GM19099 (cell line): ENCODE results near the gene CD47.

Source experiments
- POLR2A ChIP-seq: IDR thresholded peaks from 3 replicates; pipeline ENCODE4 v1.6.1; 2011; ENCODE audit warnings: low read depth; ENCODE audit not compliant: insufficient read length; ENCODE audit errors: extremely low read depth

CD47 gene

DNA sequence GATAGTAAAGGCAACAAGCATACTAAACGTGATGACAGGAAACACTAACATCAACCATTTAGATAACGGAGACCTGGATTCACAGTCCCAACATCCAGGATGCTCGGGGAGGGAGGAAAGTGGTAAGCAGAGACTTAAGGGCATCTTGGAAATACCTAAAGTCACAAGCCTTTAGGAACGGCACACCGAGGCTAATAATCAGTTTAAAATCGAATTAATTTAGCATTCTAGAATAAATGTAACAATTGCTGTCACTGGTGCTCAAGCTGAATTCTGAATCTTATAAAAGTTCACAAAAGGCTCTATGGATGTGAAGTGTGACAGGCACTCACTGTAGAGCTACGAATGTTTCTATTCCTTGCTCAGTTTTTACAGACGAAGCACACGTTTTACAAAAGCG, 1.3 kb downstream of the CD47 start:
- no peak for TF ChIP-seq POLR2A

DNA sequence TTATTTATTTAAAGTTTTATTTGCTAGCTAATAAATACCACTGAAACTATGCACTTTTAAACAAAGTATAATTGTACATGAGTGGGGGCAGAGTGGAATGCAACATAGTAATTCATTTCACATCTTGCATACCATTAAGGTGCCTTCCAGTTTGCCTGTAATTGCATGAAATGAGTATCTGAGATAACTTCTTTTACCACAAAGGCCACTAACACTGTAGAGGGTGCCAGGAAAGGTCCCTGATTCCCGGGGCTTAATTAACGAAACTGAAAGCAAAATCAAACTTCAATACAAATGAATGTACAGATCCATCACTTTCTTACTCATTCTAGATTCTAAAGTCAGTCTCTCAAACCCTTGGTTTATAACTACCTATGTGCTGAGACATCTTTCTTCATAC, 2.1 kb downstream of the CD47 start:
- TF ChIP-seq POLR2A: no peak

DNA sequence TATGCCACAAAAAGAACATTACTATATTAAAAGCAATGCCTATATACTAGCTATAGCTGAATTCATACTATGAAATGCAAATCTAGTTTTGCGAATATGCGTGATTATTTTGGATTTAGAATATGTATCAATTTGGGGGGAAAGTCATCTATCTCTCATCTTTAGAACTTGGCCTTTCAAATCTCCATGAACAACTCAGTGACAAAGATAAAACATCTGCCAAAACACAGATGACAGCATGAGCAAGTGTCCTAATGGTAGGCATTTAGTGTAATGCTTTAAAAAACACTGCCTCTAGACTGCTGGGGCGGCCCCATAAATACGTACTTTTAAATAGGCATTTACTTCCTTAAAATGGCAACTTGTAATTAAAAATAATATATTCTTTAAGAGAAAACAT, 2.7 kb downstream of the CD47 start:
- TF ChIP-seq POLR2A: no peak

DNA sequence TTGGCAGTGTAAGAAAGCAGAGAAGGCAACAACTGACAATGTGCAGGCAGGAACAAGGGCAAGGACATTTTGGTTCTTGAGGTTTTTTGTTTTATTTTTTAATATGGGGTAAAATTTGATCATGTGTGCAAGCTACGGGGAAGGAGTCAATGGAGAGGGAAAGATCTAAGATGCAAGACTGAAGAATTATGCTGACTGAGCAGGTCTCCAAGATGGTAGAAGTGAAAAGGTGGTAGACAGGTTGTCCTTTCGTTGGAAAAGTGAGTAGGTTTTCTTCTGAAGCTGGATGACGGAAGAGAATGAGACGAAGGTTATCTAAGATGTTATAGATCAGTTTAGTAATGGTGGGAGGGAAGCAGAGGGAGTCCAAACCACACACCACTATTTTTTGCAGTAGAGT, 4.2 kb downstream of the CD47 start:
- TF ChIP-seq POLR2A: no peak

DNA sequence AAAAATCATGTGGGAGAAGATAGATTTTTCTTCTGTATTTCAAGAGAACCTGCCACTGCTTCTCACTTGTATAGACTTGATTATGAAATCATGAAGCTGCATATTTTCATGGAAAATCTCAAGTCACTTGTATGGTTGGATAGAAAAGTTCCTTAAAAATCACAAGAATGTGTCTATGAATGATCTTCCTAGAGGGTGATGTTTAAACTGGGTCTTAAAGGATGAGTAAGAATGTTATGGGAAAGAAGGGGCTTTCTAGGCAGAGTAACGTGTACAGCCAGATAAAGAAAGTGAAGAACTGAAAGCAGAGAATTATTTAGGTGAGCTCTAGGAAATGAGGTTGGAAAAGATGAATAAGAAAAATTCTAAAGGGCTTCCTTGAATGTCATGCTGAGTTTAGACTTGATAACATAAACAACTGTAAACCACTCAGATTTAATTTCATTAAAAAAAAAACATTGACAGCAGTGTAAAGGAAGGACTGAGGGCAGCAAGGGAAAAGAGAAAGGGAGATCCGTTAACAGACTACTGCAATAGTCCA, 5.0 kb downstream of the CD47 start:
- no peak for TF ChIP-seq POLR2A

DNA sequence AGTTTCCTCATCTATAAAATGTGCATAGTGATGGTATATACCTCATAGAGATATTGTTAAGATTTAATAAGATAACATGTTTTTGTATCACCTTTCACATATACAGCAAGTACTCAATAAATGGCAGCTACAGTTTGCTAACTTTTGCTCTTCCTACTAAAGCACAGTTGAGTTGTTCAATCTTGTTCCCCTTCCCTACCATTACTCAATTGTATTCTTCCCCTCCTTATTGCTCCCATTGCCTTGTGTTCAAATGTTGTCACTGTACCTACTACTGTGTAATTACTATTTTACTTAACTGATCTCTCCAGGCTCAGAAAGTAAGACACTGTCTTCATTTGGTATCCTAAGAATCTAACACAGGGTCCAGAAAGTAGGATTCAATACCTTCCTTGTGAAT, 5.5 kb downstream of the CD47 start:
- TF ChIP-seq POLR2A: no peak

DNA sequence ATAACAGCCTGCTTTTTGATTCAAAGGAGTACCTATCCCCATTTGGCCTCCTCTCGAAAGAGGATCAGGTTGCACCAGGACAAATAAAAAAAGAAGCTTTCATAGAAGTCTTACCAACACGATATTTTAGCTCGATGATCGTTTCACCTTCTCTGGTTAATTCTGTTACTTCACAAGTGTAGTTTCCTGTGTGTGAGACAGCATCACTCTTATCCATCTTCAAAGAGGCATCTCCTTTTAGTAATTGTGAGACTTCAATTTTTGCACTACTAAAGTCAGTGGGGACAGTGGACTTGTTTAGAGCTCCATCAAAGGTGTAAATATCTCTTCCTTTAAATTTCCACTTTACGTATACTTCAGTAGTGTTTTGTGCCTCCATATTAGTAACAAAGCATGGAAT, 11.0 kb downstream of the CD47 start:
- no peak for TF ChIP-seq POLR2A

DNA sequence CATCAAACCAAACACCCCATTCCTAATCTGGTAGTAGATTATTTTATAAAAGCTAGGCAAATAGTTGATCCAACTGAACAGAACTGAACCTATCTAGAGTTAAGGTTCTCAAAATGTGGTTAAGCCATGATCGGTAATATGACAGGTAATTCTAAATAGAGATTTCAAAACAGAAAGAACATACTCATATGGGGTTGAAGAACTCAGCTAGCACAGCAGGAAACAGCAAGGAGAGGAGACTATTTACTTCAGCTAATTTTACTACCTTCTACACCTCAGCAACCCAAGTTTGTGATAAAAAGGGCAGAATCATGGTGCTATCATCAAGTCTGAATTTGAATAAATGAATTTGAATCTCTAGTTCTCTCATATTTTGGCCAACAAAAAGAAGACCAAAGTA, 11.8 kb downstream of the CD47 start:
- TF ChIP-seq POLR2A: no peak

DNA sequence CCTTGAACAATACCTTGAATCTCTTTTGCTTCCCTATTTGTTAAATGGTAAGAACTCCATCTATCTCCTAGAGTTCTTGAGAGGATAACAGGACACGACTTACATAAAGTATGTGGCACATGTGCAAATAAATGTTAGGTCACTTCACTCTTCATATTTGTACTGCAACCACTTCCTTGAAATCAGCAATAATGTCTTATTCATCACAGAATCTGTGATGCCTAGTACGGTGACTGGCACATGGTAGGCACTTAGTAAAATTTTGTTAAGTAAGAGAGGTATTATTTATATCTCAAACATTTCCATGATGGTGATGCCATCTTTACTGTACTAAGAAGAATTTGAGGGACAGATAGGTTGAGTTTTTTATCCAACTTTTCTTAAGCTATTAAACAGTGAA, 14.3 kb downstream of the CD47 start:
- TF ChIP-seq POLR2A: no peak

DNA sequence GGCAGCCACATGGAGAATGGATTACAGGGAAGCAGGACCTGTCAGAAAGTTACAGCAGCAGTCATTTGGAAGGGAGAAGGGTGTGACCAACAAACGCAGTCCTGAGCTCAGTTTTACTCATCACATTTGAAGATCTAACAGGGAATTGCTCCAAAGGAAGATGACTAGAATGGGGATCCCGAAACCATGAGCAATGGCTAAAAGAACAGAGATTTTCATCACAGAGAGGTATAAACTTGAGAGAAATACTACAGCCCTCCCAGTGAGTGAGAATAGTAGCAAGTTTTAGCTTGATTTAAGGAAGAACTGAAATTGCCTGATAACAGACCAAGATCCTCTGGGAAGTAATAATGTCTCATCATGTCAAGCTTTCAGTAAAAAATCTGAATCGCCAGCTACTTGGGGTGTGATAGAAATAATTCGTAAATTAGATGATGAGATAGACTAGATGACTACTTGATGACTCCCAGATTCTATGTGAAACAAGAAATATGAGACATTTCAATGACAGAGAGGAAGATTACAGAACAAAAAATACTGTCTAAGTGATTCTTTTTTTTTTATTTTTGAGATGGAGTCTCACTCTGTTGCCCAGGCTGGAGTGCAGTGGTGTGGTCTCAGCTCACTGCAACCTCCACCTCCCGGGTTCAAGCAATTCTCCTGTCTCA, 16.9 kb downstream of the CD47 start:
- TF ChIP-seq POLR2A: no peak

DNA sequence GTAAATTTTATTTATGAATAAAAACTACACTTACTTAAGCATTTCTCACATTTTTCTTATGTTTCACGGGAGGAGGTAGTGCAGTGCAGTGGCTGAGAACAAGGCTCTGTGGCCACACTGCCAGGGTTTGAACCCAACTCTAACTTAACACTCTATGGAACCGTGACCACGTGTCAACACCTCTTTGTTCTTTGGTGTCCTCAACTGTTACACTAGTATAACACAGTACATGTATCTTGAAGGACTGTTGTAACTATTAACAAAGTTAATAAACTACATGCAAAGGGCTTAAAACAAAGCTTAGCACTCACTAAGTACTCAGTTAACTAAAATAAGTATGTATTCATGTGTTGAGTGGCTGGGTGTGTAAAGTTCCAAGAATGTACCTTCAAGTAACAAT, 19.5 kb downstream of the CD47 start:
- TF ChIP-seq POLR2A: no peak

DNA sequence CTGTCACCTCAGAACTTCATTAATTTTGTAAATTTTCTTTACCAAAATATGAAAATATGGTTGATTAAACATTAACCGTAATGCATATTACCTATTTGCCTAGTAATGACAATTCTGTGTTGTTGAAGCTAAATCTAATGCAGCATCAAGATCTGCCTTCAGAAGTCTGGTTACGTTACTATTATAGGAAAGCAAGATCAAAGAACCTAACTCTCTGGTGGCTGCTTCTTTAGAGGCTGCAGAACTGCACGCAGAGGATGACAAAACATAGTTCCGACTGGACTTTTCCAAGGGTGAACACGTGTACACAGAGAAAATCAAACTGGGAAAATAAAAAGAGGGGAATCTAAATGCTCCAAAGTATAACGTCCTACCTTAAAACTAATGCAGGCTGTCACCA, 20.5 kb downstream of the CD47 start:
- no peak for TF ChIP-seq POLR2A

DNA sequence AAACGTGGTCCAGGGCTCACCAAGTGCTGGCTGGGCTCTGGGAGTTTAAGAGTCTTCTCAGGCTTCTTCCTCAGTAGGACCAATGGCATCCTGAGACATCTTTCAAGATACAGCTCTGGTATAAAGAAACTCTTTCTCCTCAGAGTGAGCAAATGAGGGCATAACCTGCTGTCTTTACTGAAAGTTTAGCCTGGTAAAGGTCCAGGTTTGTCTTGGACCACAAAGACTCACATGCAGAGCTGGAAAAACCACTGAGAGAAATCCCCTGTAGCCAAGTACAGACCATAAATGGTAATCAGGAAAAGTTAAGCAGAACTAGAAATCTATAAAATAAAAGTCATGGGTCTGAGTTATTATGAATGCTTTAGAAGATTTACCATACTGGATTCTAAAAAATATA, 23.1 kb downstream of the CD47 start:
- TF ChIP-seq POLR2A: no peak

DNA sequence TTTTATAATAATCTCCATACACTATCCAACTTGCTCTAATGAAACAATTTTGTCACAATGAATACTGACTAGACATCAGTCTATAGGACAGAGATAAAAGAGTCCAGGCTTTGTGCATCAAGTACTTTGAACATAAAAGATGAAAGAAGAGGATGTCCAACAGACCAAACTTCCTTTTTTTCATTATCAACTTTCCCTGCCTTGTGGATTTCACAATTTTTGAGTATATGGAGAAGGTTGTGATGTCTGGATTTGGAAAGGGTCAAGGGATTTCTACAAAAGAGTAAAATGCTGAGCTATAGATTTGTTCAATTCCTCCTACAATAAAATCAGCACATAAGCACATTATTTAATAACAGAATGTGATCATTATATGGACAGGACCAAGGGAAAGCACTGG, 25.7 kb downstream of the CD47 start:
- TF ChIP-seq POLR2A: no peak

DNA sequence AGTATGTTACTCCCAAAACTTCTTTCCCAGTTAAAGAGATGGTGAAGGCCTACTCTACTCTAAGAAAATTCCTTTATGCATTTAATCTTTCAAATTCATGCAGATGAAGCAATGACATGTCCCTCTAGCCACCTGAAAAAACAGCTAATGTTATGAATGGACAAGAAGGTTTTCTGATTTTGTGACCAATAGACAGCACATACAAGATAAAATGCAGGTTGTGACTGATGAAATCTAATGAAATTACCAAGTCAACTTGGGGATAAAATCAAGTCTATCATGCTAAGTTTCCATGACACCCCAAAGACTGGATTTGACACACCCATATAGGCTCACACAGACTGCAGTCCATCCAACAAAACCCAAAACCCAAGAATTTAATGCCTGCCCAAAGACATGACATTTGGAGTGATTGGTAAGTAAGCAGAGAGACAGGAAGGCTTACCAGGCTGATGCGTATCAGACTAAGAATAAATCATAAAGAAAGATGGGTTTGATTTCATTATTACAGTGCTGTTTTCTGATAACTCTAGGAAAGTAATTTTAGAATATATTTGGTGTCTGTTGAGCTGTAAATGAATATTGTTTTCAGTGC, 26.4 kb downstream of the CD47 start:
- no peak for TF ChIP-seq POLR2A

DNA sequence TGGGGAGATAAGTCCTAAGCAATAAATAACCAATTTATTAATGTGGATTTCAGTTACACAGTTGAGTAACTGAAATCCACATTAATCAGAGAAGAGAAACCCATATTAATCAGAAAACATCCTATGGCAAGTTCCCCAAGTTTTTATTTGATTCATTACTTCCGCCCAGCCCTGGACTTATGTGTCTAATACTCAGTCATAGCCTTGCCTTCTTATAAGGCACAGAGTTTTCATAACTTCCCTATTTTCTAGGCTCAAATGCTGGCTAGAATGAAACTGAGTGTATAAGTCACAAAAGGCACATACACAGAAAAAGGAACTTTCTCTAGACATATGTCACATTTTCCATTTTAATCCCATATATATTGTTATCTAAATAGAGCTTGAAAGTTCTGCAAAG, 28.8 kb downstream of the CD47 start:
- no peak for TF ChIP-seq POLR2A

DNA sequence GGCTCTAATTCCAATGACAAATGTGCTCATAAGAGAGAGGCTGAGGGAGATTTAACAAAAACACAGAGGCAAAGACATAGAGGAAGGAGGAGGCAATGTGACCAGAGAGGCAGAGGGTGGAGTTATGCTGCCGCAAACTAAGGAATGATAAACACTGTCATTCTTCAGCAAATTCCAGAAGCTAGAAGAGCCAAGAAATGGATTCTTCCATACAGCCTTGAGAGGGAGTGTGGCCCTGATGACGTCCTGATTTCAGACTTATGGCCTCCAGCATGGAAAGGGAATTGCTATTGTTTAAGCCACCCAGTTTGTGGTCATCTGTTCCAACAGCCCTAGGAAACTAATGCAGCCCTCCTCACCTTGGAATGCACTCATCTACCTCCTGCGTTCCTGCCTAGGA, 30.5 kb downstream of the CD47 start:
- no peak for TF ChIP-seq POLR2A
